Activated T-cell treated with anti-CD3 and anti-CD28 coated beads, Interleukin-2, amount 50 U/mL, for 48 hours (primary cell): Measurements from ENCODE around the gene GOLGA8K.
A peak's percentile ranks its signal among the peaks of the same experiment; 100 is the strongest.
"Not testable (repeated sequence)": the region's sequence is repeated elsewhere in the genome, so short reads cannot be mapped to it uniquely, and the experiment has no call there.

Source experiments
- DNase-seq, 2 experiments: peaks; one replicate each; pipeline ENCODE4 v3.0.0-alpha.2; 2020

GOLGA8K gene

GRCh38 chr15:32403192-32403591, at the start of gene GOLGA8K:
Gene GOLGA8K, minus strand, starts transcription at chr15:32403292. Its CDS starts 98 bp downstream, at chr15:32403194.
- DNase-seq, result not testable (repeated sequence)

GRCh38 chr15:32440445-32440977, 37.4 kb upstream of the GOLGA8K start:
- not testable (repeated sequence) for DNase-seq

- not testable (repeated sequence) for DNase-seq
Observed at GRCh38 chr15:32434102-32434963, 31.2 kb upstream of the GOLGA8K start.

- not testable (repeated sequence) for DNase-seq
Observed at GRCh38 chr15:32427635-32428034, 24.5 kb upstream of the GOLGA8K start.

- DNase-seq, result not testable (repeated sequence)
Observed at GRCh38 chr15:32426511-32426910, 23.4 kb upstream of the GOLGA8K start.

- not testable (repeated sequence) for DNase-seq
Observed at GRCh38 chr15:32407903-32408302, 4.8 kb upstream of the GOLGA8K start.

- not testable (repeated sequence) for DNase-seq
Observed at GRCh38 chr15:32396522-32396921, 6.6 kb downstream of the GOLGA8K start.

GRCh38 chr15:32394745-32395144, 8.3 kb downstream of the GOLGA8K start:
- DNase-seq, result not testable (repeated sequence)

GRCh38 chr15:32388050-32388648, 14.9 kb downstream of the GOLGA8K start:
- DNase-seq, result not testable (repeated sequence)

- not testable (repeated sequence) for DNase-seq
Observed at GRCh38 chr15:32385823-32386495, 17.1 kb downstream of the GOLGA8K start.

- not testable (repeated sequence) for DNase-seq
Observed at GRCh38 chr15:32374185-32374584, 28.9 kb downstream of the GOLGA8K start.

- DNase-seq, result not testable (repeated sequence)
Observed at GRCh38 chr15:32373707-32374106, 29.4 kb downstream of the GOLGA8K start.

GRCh38 chr15:32372075-32372474, 31.0 kb downstream of the GOLGA8K start:
- not testable (repeated sequence) for DNase-seq

- DNase-seq, result not testable (repeated sequence)
Observed at GRCh38 chr15:32370526-32370925, 32.6 kb downstream of the GOLGA8K start.

- not testable (repeated sequence) for DNase-seq
Observed at GRCh38 chr15:32370064-32370463, 33.0 kb downstream of the GOLGA8K start.

- DNase-seq, result not testable (repeated sequence)
Observed at GRCh38 chr15:32366492-32366891, 36.6 kb downstream of the GOLGA8K start.

GRCh38 chr15:32365955-32366354, 37.1 kb downstream of the GOLGA8K start:
- not testable (repeated sequence) for DNase-seq

- not testable (repeated sequence) for DNase-seq
Observed at GRCh38 chr15:32364944-32365343, 38.1 kb downstream of the GOLGA8K start.

- DNase-seq, result not testable (repeated sequence)
Observed at GRCh38 chr15:32363449-32363848, 39.6 kb downstream of the GOLGA8K start.

- DNase-seq, result peak in 1 of 2 experiments; percentile 14
Observed at GRCh38 chr15:32361662-32362061, 41.4 kb downstream of the GOLGA8K start.

GRCh38 chr15:32358462-32358861, 44.6 kb downstream of the GOLGA8K start:
- not testable (repeated sequence) for DNase-seq

GRCh38 chr15:32356909-32357308, 46.2 kb downstream of the GOLGA8K start:
- DNase-seq, result not testable (repeated sequence)

GRCh38 chr15:32352748-32353147, 50.3 kb downstream of the GOLGA8K start:
- DNase-seq, result not testable (repeated sequence)
